ENCODE data around the gene GPR161.
A peak's percentile ranks its signal among the peaks of the same experiment; 100 is the strongest.

Gene GPR161

GRCh38 chr1:168178638-168179437, 42.1 kb upstream of the GPR161 start, which contains the start of gene TIPRL:
TIPRL (plus strand) TSS chr1:168178962; CDS start chr1:168179078, 116 bp downstream.
- Histone ChIP-seq H2BK5ac (ENCODE audit: low read length) (no peak within 1 kb of the TSS), H3K23ac (ENCODE audit: low read length) (no peak within 1 kb of the TSS), H3K27ac (ENCODE audit: low read depth, low read length) (peak within 1 kb of the TSS; percentile 72), H3K36me3 (ENCODE audit: control insufficient read depth, insufficient read depth, low read length) (no peaks in the 10 kb centered on the region), H4K5ac (ENCODE audit: low read length) (no peak within 1 kb of the TSS), H3K4ac (ENCODE audit: low read depth, low read length) (peak within 1 kb of the TSS; percentile 79), H3K79me2 (ENCODE audit: control insufficient read depth, insufficient read depth, low read length) (peaks cover 6% of the 10 kb centered on the region), H3K4me2 (ENCODE audit: low read length) (peak within 1 kb of the TSS; percentile 42), H3K4me1 (ENCODE audit: control insufficient read depth, low read depth, low read length) (peaks cover 6% of the 10 kb centered on the region), H3K56ac (ENCODE audit: low read length) (peak within 1 kb of the TSS; percentile 92), H4K8ac (ENCODE audit: low read depth, low read length) (no peak within 1 kb of the TSS), H3K27me3 (ENCODE audit: insufficient read depth, low read length, poor library complexity) (no peaks in the 10 kb centered on the region), H3K18ac (ENCODE audit: low read length) (no peak within 1 kb of the TSS), H3K9ac (ENCODE audit: low read length) (peak within 1 kb of the TSS; percentile 81), H3K79me1 (ENCODE audit: low read length) (no peaks in the 10 kb centered on the region), H3K4me3 (ENCODE audit: low read length) (peak within 1 kb of the TSS; percentile 77), H2AK5ac (ENCODE audit: low read length) (no peak within 1 kb of the TSS), H2BK15ac (replicated peaks; ENCODE audit: low read depth) (no peak within 1 kb of the TSS), H2BK120ac (ENCODE audit: low read depth, low read length) (no peak within 1 kb of the TSS)
- peak; percentile 100 for DNase-seq
- WGBS (ENCODE audit: extremely low coverage, insufficient coverage, low lambda C conversion rate), result no CpG with 5 or more reads among the region's 56 CpGs

- H3K79me1 ChIP-seq (ENCODE audit: low read length), result no peaks in the 10 kb centered on the region
- no peak overlapping the region for H2BK5ac ChIP-seq (ENCODE audit: low read length)
- peak overlapping the region; percentile 75 for H3K56ac ChIP-seq (ENCODE audit: low read length)
- H2BK15ac ChIP-seq (replicated peaks; ENCODE audit: low read depth), result no peak overlapping the region
- WGBS (ENCODE audit: extremely low coverage, insufficient coverage, low lambda C conversion rate), result no CpG with 5 or more reads among the region's 5 CpGs
- H4K5ac ChIP-seq (ENCODE audit: low read length), result no peak overlapping the region
- no peak overlapping the region for H3K27ac ChIP-seq (ENCODE audit: low read depth, low read length)
- no peak for DNase-seq
- no peaks in the 10 kb centered on the region for H3K36me3 ChIP-seq (ENCODE audit: control insufficient read depth, insufficient read depth, low read length)
- H3K4me3 ChIP-seq (ENCODE audit: low read length), result no peak overlapping the region
- no peaks in the 10 kb centered on the region for H3K27me3 ChIP-seq (ENCODE audit: insufficient read depth, low read length, poor library complexity)
- H3K4ac ChIP-seq (ENCODE audit: low read depth, low read length), result peak overlapping the region; percentile 79
- H3K79me2 ChIP-seq (ENCODE audit: control insufficient read depth, insufficient read depth, low read length), result peaks cover 6% of the 10 kb centered on the region
- H4K8ac ChIP-seq (ENCODE audit: low read depth, low read length), result no peak overlapping the region
- H3K9ac ChIP-seq (ENCODE audit: low read length), result peak overlapping the region; percentile 18
- no peak overlapping the region for H3K23ac ChIP-seq (ENCODE audit: low read length)
- peaks cover 6% of the 10 kb centered on the region for H3K4me1 ChIP-seq (ENCODE audit: control insufficient read depth, low read depth, low read length)
- H2BK120ac ChIP-seq (ENCODE audit: low read depth, low read length), result no peak overlapping the region
- H3K18ac ChIP-seq (ENCODE audit: low read length), result no peak overlapping the region
- peak overlapping the region; percentile 13 for H3K4me2 ChIP-seq (ENCODE audit: low read length)
- H2AK5ac ChIP-seq (ENCODE audit: low read length), result no peak overlapping the region
These were observed 41.5 kb upstream of the GPR161 start for GRCh38 chr1:168178227-168178637.

- H2BK120ac ChIP-seq (ENCODE audit: low read depth, low read length), result no peak overlapping the region
These were observed 35.7 kb upstream of the GPR161 start for GRCh38 chr1:168172250-168172915.

GRCh38 chr1:168170564-168171508, 34.1 kb upstream of the GPR161 start:
- peak; percentile 20 for DNase-seq
- WGBS (ENCODE audit: extremely low coverage, insufficient coverage, low lambda C conversion rate), result no CpG with 5 or more reads among the region's 7 CpGs

More at GRCh38 chr1:168172250-168172915, 35.7 kb upstream of the GPR161 start:
- Histone ChIP-seq H2BK15ac (replicated peaks; ENCODE audit: low read depth) (no peak overlapping the region), H3K27ac (ENCODE audit: low read depth, low read length) (no peak overlapping the region), H3K56ac (ENCODE audit: low read length) (no peak overlapping the region), H3K79me2 (ENCODE audit: control insufficient read depth, insufficient read depth, low read length) (no peaks in the 10 kb centered on the region), H2AK5ac (ENCODE audit: low read length) (no peak overlapping the region), H3K27me3 (ENCODE audit: insufficient read depth, low read length, poor library complexity) (no peaks in the 10 kb centered on the region), H2BK5ac (ENCODE audit: low read length) (no peak overlapping the region), H3K36me3 (ENCODE audit: control insufficient read depth, insufficient read depth, low read length) (no peaks in the 10 kb centered on the region), H3K9ac (ENCODE audit: low read length) (no peak overlapping the region), H3K4me3 (ENCODE audit: low read length) (no peak overlapping the region), H3K4me1 (ENCODE audit: control insufficient read depth, low read depth, low read length) (no peaks in the 10 kb centered on the region), H3K18ac (ENCODE audit: low read length) (no peak overlapping the region), H3K4me2 (ENCODE audit: low read length) (no peak overlapping the region), H3K4ac (ENCODE audit: low read depth, low read length) (no peak overlapping the region), H3K79me1 (ENCODE audit: low read length) (no peaks in the 10 kb centered on the region), H3K23ac (ENCODE audit: low read length) (no peak overlapping the region), H4K5ac (ENCODE audit: low read length) (no peak overlapping the region), H4K8ac (ENCODE audit: low read depth, low read length) (no peak overlapping the region)
- WGBS (ENCODE audit: extremely low coverage, insufficient coverage, low lambda C conversion rate), result no CpG with 5 or more reads among the region's 3 CpGs
- no peak for DNase-seq

GRCh38 chr1:168167806-168168205, 31.1 kb upstream of the GPR161 start:
- Histone ChIP-seq H3K18ac (ENCODE audit: low read length) (no peak overlapping the region), H3K27me3 (ENCODE audit: insufficient read depth, low read length, poor library complexity) (no peaks in the 10 kb centered on the region), H3K79me2 (ENCODE audit: control insufficient read depth, insufficient read depth, low read length) (no peaks in the 10 kb centered on the region), H3K36me3 (ENCODE audit: control insufficient read depth, insufficient read depth, low read length) (no peaks in the 10 kb centered on the region), H3K56ac (ENCODE audit: low read length) (no peak overlapping the region), H3K9ac (ENCODE audit: low read length) (no peak overlapping the region), H3K4me1 (ENCODE audit: control insufficient read depth, low read depth, low read length) (no peaks in the 10 kb centered on the region), H3K4ac (ENCODE audit: low read depth, low read length) (no peak overlapping the region), H4K5ac (ENCODE audit: low read length) (no peak overlapping the region), H3K27ac (ENCODE audit: low read depth, low read length) (no peak overlapping the region), H2AK5ac (ENCODE audit: low read length) (no peak overlapping the region), H2BK15ac (replicated peaks; ENCODE audit: low read depth) (no peak overlapping the region), H3K4me3 (ENCODE audit: low read length) (no peak overlapping the region), H4K8ac (ENCODE audit: low read depth, low read length) (no peak overlapping the region), H3K79me1 (ENCODE audit: low read length) (no peaks in the 10 kb centered on the region), H3K4me2 (ENCODE audit: low read length) (no peak overlapping the region), H2BK5ac (ENCODE audit: low read length) (no peak overlapping the region), H3K23ac (ENCODE audit: low read length) (no peak overlapping the region), H2BK120ac (ENCODE audit: low read depth, low read length) (no peak overlapping the region)
- no CpG with 5 or more reads among the region's 2 CpGs for WGBS (ENCODE audit: extremely low coverage, insufficient coverage, low lambda C conversion rate)
- peak; percentile 37 for DNase-seq

More at GRCh38 chr1:168170564-168171508, 34.1 kb upstream of the GPR161 start:
- H3K4ac ChIP-seq (ENCODE audit: low read depth, low read length), result no peak overlapping the region
- no peak overlapping the region for H3K4me3 ChIP-seq (ENCODE audit: low read length)
- H3K56ac ChIP-seq (ENCODE audit: low read length), result no peak overlapping the region
- H4K5ac ChIP-seq (ENCODE audit: low read length), result no peak overlapping the region
- no peaks in the 10 kb centered on the region for H3K27me3 ChIP-seq (ENCODE audit: insufficient read depth, low read length, poor library complexity)
- H3K27ac ChIP-seq (ENCODE audit: low read depth, low read length), result no peak overlapping the region
- no peak overlapping the region for H3K18ac ChIP-seq (ENCODE audit: low read length)
- no peaks in the 10 kb centered on the region for H3K4me1 ChIP-seq (ENCODE audit: control insufficient read depth, low read depth, low read length)
- H2BK5ac ChIP-seq (ENCODE audit: low read length), result no peak overlapping the region
- no peak overlapping the region for H4K8ac ChIP-seq (ENCODE audit: low read depth, low read length)
- no peaks in the 10 kb centered on the region for H3K36me3 ChIP-seq (ENCODE audit: control insufficient read depth, insufficient read depth, low read length)
- no peak overlapping the region for H2BK120ac ChIP-seq (ENCODE audit: low read depth, low read length)
- no peak overlapping the region for H3K23ac ChIP-seq (ENCODE audit: low read length)
- no peaks in the 10 kb centered on the region for H3K79me1 ChIP-seq (ENCODE audit: low read length)
- no peak overlapping the region for H2BK15ac ChIP-seq (replicated peaks; ENCODE audit: low read depth)
- H3K4me2 ChIP-seq (ENCODE audit: low read length), result no peak overlapping the region
- H3K9ac ChIP-seq (ENCODE audit: low read length), result no peak overlapping the region
- H2AK5ac ChIP-seq (ENCODE audit: low read length), result no peak overlapping the region
- no peaks in the 10 kb centered on the region for H3K79me2 ChIP-seq (ENCODE audit: control insufficient read depth, insufficient read depth, low read length)

All from mesendoderm (in vitro differentiated cells).